WI38 (cell line): ENCODE measurements around the gene SLC38A7.
A peak's percentile ranks its signal among the peaks of the same experiment; 100 is the strongest.
"Not testable (repeated sequence)": the region's sequence is repeated elsewhere in the genome, so short reads cannot be mapped to it uniquely, and the experiment has no call there.

ENCODE experiments used
- H3K4me3 ChIP-seq: 2 replicates; pipeline ENCODE4 v1.5.1; 2011; ENCODE audit warnings: low read depth, mild to moderate bottlenecking, control low read depth, low read length
- CTCF ChIP-seq: IDR thresholded peaks from 2 replicates; pipeline ENCODE4 v1.5.1; 2012; ENCODE audit warnings: low read depth, mild to moderate bottlenecking, control low read depth, low read length

Gene SLC38A7

GRCh38 chr16:58644108-58644507 is 40.5 kb downstream of the SLC38A7 start:
- H3K4me3 ChIP-seq: no peak overlapping the region
- no peak for TF ChIP-seq CTCF

GRCh38 chr16:58640949-58641348 is 43.6 kb downstream of the SLC38A7 start:
- no peak for TF ChIP-seq CTCF

DNA sequence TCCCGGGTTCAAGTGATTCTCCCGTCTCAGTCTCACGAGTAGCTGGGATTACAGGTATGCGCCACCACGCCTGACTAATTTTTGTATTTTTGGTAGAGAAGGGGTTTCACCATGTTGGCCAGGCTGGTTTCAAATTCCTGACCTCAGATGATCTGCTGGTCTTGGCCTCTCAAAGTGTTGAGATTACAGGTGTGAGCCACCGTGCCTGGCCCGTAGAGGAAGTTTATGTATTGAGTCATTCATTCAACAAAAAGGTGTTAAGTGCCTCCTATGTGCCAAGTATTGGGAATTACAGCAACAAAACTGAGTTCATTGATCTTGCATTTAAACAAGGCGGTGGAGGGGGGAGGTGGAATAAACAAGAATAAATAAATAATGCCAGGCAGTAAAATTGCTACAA is 44.7 kb downstream of the SLC38A7 start:
- no peak overlapping the region for H3K4me3 ChIP-seq
- TF ChIP-seq CTCF: no peak

More at GRCh38 chr16:58640949-58641348, 43.6 kb downstream of the SLC38A7 start:
- H3K4me3 ChIP-seq: no peak overlapping the region

DNA sequence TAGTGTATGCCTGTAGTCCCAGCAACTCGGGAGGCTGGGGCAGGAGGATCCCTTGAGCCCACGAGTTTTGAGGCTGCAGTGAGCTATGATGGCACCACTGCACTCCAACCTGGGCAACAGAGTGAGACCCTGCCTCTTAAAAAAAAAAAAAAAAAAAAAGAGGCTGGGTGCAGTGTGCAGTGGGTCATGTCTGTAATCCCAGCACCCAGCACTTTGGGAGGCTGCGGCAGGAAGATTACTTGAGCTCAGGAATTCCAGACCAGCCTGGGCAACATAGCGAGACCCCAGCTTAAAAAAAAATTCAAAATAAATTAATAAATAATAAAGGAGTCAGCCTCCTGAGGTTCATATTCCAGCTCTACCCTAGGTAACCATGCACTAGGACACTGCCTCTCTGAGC is 45.3 kb downstream of the SLC38A7 start:
- TF ChIP-seq CTCF: no peak
- no peak overlapping the region for H3K4me3 ChIP-seq

DNA sequence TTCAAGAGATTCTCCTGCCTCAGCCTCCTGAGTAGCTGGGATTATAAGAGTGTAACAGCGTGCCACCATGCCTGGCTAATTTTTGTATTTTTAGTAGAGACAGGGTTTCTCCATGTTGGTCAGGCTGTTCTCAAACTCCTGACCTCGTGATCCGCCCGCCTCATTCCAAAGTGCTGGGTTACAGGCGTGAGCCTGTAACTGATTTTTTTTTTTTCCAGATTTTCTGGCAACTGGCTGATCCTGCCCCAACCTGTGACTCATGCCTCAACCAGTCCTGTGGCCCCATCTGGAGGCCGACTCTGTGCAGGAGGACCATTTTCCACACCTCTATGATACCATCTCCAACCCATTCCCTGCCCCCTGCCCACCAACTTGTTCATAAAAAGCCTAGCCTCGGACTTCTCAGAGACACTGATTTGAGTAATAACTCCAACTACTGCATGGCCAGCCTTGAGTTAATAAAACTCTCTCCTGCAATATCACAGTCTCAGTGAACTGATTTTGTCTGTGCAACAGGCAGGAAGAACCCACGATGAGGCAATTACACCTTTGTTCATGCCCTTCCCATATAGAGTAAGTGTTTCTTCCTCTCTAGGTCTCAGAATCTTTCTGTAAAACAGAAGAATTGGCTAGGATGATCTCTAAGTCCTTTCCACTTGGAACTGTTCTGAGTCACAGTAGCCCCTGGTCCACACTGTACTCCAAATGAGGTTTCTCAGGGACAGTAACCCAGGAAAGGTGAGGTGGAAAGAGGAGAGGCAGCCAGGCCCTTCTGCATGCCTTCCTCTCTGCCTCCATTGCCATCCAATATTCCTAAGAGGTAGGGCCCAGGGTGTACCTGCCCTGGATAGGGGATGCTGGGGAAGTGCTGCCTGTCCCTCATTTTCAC is 46.2 kb downstream of the SLC38A7 start:
- H3K4me3 ChIP-seq: no peak overlapping the region
- TF ChIP-seq CTCF: peak; percentile 46

GRCh38 chr16:58637021-58637420 is 47.5 kb downstream of the SLC38A7 start:
- not testable (repeated sequence) for H3K4me3 ChIP-seq

DNA sequence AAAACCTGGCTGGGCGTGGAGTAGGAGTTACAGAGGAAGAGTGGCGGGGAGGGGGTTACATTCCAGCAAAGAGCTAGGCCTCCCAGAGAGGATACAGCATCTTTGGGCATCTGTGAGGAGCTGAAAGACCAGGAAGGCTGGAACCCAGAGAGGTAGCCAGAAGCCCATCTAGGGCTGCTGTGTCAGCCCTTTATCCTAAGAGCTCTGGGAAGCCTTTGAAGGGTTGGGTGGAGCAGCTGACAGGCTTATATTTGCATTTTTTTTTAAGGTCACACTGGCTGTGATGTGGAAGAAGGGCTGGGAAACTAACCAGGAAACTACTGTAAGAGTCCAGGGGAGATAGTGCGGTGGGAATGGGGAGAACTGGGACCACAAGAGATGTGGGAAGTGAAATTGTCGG is 48.1 kb downstream of the SLC38A7 start:
- no peak for TF ChIP-seq CTCF
- no peak overlapping the region for H3K4me3 ChIP-seq

- no peak overlapping the region for H3K4me3 ChIP-seq
- TF ChIP-seq CTCF: no peak
Measured at GRCh38 chr16:58635502-58635901, 49.1 kb downstream of the SLC38A7 start.
